HUES48 (cell line): ENCODE data around the gene NUP50.
"Not testable (repeated sequence)": the region's sequence is repeated elsewhere in the genome, so short reads cannot be mapped to it uniquely, and the experiment has no call there.

Source experiments
- H3K27ac ChIP-seq: one replicate; pipeline ENCODE4 v1.7.0; 2013; ENCODE audit warnings: low read depth, low read length, inconsistent platforms
- H3K27me3 ChIP-seq: 2 replicates; pipeline ENCODE4 v1.6.1; 2013; ENCODE audit warnings: mild to moderate bottlenecking, low read length; ENCODE audit not compliant: control insufficient read depth, insufficient read depth
- H3K36me3 ChIP-seq: 2 replicates; pipeline ENCODE4 v1.6.1; 2013; ENCODE audit warnings: low read length; ENCODE audit not compliant: control insufficient read depth, insufficient read depth
- H3K4me1 ChIP-seq: 2 replicates; pipeline ENCODE4 v1.6.1; 2013; ENCODE audit warnings: mild to moderate bottlenecking, low read length; ENCODE audit not compliant: control insufficient read depth, insufficient read depth
- H3K4me3 ChIP-seq: 2 replicates; pipeline ENCODE4 v1.5.1; 2013; ENCODE audit warnings: mild to moderate bottlenecking, low read depth, low read length
- H3K9ac ChIP-seq: 2 replicates; pipeline ENCODE4 v1.6.1; 2013; ENCODE audit warnings: mild to moderate bottlenecking, low read depth, low read length, moderate library complexity
- H3K9me3 ChIP-seq: 2 replicates; pipeline ENCODE4 v1.6.1; 2013; ENCODE audit warnings: low read length; ENCODE audit not compliant: control insufficient read depth, insufficient read depth

The NUP50 gene

DNA sequence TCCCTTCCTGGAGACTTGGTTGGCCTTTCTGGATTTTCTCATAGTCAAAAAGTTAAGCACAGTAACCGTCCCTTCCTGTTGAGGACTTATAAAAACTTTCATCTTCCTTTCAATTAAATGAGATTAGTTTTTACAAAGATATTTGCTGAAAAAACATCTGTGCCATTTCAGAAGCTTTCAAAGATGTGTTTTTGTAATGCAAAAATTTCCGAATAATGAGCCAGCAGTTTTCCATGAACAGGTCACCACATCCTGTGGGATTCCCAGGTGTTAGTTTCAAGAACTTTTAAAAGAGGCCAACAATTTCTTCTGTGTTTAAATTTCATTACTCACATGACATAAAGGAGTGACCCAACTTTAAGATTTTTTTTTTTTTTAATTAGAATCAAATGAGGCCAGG is 18.0 kb downstream of the NUP50 start:
- Histone ChIP-seq H3K27me3 (no peaks in the 10 kb centered on the region), H3K4me1 (0 out of 2 replicates have a peak, but pooled peaks cover 5% of the 10 kb centered on the region), H3K9ac (no peak overlapping the region), H3K9me3 (no peaks in the 10 kb centered on the region), H3K36me3 (peaks cover 86% of the 10 kb centered on the region), H3K4me3 (no peak overlapping the region), H3K27ac (peak overlapping the region; percentile 73)

DNA sequence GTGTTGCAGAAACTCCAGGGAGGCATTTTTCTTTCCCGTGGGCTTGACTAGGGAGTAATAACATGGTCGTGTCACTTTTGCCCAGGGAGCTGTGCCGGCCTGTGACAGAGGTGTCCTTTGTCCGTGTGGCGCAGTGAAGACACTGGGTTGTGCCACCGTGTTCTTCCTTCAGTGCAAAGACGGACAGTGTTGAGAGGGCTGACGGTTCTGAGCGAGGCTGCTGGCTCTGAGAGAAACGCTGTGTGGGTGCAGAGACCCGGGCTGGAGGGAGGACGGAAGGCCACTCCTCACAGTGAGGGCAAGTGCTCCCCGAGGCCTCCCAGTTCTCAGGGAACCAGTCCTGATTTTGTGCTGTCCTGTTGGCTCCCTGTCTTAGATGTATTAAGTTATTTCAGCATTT is 20.2 kb downstream of the NUP50 start:
- 0 out of 2 replicates have a peak, but pooled peaks cover 5% of the 10 kb centered on the region for H3K4me1 ChIP-seq
- no peak overlapping the region for H3K4me3 ChIP-seq
- H3K36me3 ChIP-seq: peaks cover 75% of the 10 kb centered on the region
- H3K9ac ChIP-seq: no peak overlapping the region
- H3K27me3 ChIP-seq: no peaks in the 10 kb centered on the region
- no peak overlapping the region for H3K27ac ChIP-seq
- no peaks in the 10 kb centered on the region for H3K9me3 ChIP-seq

DNA sequence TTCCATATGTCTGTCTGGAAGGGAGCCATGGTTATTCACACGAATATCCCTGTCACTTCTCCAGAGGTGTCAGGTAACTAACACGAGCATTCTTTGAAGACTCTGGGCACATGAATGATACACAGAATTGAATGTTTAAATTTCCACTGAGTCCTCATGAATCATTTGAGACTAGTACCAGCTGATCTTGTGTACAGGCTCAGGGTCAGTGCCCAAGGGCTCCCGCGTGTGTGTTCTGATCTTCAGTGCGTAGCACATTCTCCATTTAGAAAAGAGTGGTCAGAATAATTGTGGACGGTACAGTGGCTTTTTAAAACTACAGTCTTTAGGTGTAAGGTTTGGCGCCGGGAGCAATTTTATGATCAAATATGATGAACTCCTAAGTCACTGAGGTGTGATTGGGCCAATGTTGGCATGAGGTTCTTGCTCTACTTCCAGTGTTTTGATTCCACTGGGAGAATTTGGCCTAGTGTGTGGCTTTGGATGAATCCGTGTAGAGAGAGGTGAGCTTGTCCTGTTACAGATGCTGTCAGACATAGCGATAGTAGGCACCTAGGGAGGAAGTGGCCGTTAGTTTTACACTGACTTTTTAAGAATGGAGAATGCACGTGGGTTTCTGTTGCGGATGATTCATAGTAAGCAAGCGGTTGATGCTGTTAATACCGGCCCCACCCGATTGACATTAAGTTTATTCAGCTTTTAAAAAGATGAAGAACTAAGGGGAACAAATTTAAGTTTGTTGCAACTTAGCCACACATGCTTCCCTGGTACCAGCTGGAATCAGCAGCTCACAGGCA is 22.2 kb downstream of the NUP50 start:
- Histone ChIP-seq H3K4me1 (0 out of 2 replicates have a peak, but pooled peaks cover 5% of the 10 kb centered on the region), H3K36me3 (peaks cover 57% of the 10 kb centered on the region), H3K9ac (no peak overlapping the region), H3K4me3 (no peak overlapping the region), H3K9me3 (no peaks in the 10 kb centered on the region), H3K27me3 (no peaks in the 10 kb centered on the region), H3K27ac (no peak overlapping the region)

DNA sequence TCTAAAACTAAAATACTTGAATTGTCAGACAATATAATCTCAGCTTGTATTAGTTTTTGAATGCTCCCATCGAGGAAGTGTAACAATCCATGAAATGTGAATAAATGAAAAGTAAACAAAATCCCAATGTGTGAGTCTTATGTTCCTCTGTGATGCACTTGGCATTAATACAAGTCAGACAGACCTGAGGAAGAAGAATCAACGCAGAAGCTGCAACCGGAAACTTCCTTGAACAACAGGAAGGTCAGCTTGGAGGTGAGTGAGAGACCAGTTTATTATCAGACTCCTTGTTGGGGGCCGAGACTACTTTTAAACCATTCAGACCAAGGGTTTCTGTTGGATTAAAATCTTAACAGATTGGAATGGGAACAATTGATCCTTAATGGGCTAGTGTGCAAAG is 24.2 kb downstream of the NUP50 start:
- peaks cover 11% of the 10 kb centered on the region for H3K4me1 ChIP-seq
- H3K27ac ChIP-seq: no peak overlapping the region
- peaks cover 44% of the 10 kb centered on the region for H3K36me3 ChIP-seq
- H3K9ac ChIP-seq: no peak overlapping the region
- H3K9me3 ChIP-seq: no peaks in the 10 kb centered on the region
- H3K27me3 ChIP-seq: no peaks in the 10 kb centered on the region
- H3K4me3 ChIP-seq: no peak overlapping the region

DNA sequence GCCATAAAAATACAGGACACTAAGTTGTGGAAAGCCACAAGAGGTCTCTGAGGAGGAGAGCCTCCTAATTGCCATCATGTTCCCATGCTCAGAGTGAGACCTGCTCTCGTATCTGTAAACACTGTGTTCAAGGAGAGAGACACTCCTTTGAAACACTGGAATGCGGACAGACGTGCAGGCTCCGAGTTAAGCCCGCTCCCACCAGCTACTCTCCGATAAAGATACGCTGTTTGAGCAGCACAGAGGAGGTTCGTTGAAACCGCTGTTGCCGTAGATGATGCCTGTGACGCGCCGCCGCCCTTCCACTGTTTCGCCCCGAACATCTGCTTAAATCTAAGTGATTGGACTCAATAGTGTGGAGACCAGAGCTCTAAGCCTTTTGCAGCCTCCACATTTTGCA is 25.1 kb downstream of the NUP50 start:
- no peaks in the 10 kb centered on the region for H3K9me3 ChIP-seq
- H3K4me1 ChIP-seq: peaks cover 17% of the 10 kb centered on the region
- H3K9ac ChIP-seq: no peak overlapping the region
- H3K27ac ChIP-seq: no peak overlapping the region
- peaks cover 36% of the 10 kb centered on the region for H3K36me3 ChIP-seq
- no peaks in the 10 kb centered on the region for H3K27me3 ChIP-seq
- H3K4me3 ChIP-seq: no peak overlapping the region

DNA sequence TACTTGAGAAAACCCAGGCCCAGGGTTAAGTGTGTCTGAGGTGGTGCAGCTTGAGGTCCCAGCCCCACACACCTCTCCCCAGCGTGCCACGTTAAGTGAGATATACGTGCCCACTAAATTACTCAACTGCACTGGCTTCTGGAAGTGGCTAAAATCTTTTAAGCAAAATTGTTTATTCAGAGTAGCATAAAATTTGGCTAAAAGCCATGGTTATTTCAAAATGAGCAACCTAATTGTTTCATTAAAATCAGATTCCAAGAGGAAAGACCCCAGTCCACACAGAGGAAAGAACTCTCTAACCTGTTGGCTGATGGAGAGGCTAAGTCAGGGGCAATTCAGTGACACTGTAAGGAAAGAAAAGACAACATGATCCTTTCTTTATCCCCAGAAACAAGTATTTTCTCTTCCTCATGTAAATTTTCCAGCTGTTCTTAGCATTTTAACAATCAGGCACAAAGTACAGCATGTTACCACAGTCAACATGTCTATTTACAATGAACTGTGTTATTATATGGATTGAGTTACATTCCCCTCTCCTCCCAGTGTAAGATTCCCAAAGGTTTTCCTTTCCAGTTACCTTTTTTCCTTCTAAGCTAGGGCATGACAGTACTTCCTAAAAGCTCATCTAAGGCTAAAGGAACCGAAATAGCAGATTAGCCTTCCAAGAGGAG is 26.6 kb downstream of the NUP50 start:
- no peak overlapping the region for H3K9ac ChIP-seq

DNA sequence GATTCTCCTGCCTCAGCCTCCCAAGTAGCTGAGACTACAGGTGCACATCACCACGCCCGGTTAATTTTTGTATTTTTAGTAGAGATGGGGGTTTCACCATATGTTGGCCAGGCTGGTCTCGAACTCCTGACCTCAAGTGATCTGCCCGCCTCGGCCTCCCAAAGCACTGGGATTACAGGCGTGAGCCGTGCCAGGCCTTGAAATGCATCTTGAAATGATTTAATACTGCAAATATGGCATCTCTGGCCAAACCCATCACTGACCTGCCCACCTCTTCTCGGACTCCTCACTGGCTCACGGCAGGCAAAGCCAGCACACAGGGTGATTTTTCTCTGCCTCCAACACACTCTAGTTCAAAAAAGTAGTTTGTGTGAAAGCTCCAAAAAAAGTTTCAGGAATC is 28.0 kb downstream of the NUP50 start:
- Histone ChIP-seq H3K4me1 (peaks cover 17% of the 10 kb centered on the region), H3K36me3 (peaks cover 11% of the 10 kb centered on the region; the same call in 1 of the 2 replicates)
- H3K9ac ChIP-seq, H3K27me3 ChIP-seq, H3K4me3 ChIP-seq, H3K9me3 ChIP-seq, H3K27ac ChIP-seq: not testable (repeated sequence)

More for the DNA sequence above, 26.6 kb downstream of the NUP50 start:
- Histone ChIP-seq H3K4me3 (no peak overlapping the region), H3K4me1 (peaks cover 17% of the 10 kb centered on the region), H3K36me3 (peaks cover 20% of the 10 kb centered on the region), H3K27ac (no peak overlapping the region), H3K9me3 (no peaks in the 10 kb centered on the region), H3K27me3 (no peaks in the 10 kb centered on the region)

DNA sequence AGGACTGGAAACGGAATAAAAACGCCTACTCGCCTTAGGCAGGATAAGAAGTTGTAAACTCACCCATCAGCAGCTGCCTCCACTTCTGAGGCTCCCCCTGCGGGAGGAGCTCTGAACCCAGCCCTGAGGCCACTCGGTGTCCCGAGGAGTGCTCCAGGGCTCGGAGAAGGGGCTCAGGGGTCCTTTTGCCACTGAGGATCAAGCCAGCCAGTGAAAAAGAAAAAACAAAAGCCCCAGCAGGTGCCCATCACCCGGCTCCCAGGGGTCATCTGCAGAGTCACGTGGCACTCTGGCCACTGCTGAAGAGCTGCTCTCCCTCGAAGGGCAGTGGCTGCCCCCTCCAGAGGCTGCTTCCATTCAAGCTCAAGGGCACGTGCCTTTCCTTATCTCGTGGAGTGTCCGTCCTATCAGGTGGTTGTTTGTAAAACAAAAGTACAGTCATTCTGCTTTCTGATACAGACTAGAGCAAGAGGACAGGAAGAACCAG is 29.0 kb downstream of the NUP50 start:
- Histone ChIP-seq H3K4me3 (no peak overlapping the region), H3K9ac (no peak overlapping the region), H3K27me3 (no peaks in the 10 kb centered on the region), H3K36me3 (peaks cover 10% of the 10 kb centered on the region; the same call in 1 of the 2 replicates), H3K4me1 (peaks cover 17% of the 10 kb centered on the region), H3K9me3 (no peaks in the 10 kb centered on the region), H3K27ac (peak overlapping the region; percentile 29)

DNA sequence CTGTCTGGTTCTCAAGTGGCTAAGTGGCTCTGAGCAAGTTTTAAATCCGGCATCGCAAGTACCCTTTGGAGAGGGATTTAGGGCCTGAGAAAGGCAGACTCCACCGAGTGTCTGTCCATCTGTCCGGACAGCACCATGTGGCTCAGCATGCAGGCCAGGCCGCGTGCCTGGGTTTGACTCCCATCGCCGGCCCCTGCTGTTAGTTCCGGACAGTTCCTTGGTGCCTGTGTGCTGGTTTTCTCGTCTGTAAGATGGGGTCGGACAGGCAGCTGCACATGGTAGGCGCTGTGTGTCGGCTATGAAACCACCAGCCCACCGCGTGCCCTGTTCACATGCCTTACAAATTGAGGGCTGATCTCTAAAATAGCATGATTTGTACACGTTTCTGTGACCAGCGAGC is 31.0 kb downstream of the NUP50 start:
- H3K36me3 ChIP-seq: peaks cover 13% of the 10 kb centered on the region; the same call in 1 of the 2 replicates
- no peak overlapping the region for H3K4me3 ChIP-seq
- no peak overlapping the region for H3K27ac ChIP-seq
- peaks cover 17% of the 10 kb centered on the region for H3K4me1 ChIP-seq
- H3K27me3 ChIP-seq: no peaks in the 10 kb centered on the region
- H3K9me3 ChIP-seq: no peaks in the 10 kb centered on the region
- H3K9ac ChIP-seq: no peak overlapping the region

DNA sequence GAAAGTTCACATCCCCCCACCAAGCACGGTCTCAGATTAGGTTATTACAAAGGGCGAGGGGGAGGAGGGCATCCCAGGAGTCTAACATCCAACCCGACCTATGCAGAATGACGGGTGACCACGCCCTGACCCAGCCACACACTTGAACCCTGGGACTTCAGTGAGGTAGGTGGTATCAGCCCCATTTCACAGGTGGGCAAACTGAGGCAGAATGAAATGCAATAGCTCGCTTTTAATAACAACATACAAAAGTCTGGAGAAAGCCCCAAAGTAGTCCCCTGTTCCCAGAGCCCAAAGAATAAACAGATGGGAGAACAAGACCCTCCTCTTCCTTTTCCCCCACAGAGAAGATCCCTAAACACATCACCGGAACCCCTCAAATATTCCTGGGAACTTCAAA is 31.9 kb downstream of the NUP50 start:
- Histone ChIP-seq H3K4me1 (peaks cover 20% of the 10 kb centered on the region), H3K9ac (no peak overlapping the region)

DNA sequence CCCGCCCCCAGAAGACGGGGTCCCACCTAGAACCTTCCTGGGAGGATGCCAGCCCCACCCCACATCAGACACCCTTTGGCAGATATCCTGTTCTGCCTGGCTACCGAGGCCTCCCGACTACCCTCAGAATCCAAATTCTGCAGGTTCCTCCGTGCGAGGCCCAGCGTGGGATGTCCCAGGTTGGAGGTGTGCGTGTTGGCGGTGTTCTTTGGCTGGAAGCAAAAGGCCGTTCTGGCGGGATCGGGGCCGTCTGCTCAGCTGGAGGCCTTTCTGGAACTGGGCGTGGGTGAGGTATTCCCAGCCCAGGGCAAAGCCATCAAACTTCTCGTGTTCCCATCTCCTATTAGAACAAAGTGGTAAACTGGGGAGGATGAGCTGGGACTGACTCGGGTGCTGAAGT is 32.6 kb downstream of the NUP50 start:
- no peaks in the 10 kb centered on the region for H3K9me3 ChIP-seq
- no peaks in the 10 kb centered on the region for H3K27me3 ChIP-seq
- peaks cover 22% of the 10 kb centered on the region for H3K4me1 ChIP-seq
- no peak overlapping the region for H3K9ac ChIP-seq
- no peak overlapping the region for H3K27ac ChIP-seq
- no peak overlapping the region for H3K4me3 ChIP-seq
- peaks cover 19% of the 10 kb centered on the region for H3K36me3 ChIP-seq

More for the DNA sequence above, 31.9 kb downstream of the NUP50 start:
- no peak overlapping the region for H3K4me3 ChIP-seq
- H3K27ac ChIP-seq: no peak overlapping the region
- H3K27me3 ChIP-seq: no peaks in the 10 kb centered on the region
- H3K36me3 ChIP-seq: peaks cover 18% of the 10 kb centered on the region
- no peaks in the 10 kb centered on the region for H3K9me3 ChIP-seq
